A673 (cell line): ENCODE results near the gene OR2H1. TPM values are rescaled to one million over a fixed set of nuclear protein-coding genes. Genes with fewer than 3 reads are reported as not detected.
"Not testable (repeated sequence)": the region's sequence is repeated elsewhere in the genome, so short reads cannot be mapped to it uniquely, and the experiment has no call there.

Source experiments
- BruUV-seq: library from RNA; stranded (reverse); fragments of 400-500 nt; replicated peaks from 2 replicates; lab custom pipeline; 2021; lab: Mats Ljungman, UMichigan
- CTCF ChIA-PET: fragments of 300-600 bp; sonication (Branson Sonifier 250); formaldehyde crosslinking; loops from one replicate; lab custom pipeline; 2022; ENCODE audit warnings: antibody characterized with exemption; lab: Charles Lee
- POLR2A ChIA-PET: fragments of 300-600 bp; sonication (Branson Sonifier 250); formaldehyde crosslinking; loops from one replicate; lab custom pipeline; 2022; ENCODE audit warnings: antibody characterized with exemption; ENCODE audit not compliant: low non-redundant PET; lab: Charles Lee
- DNase-seq: peaks from one replicate; pipeline ENCODE4 v3.0.0-alpha.2; 2015; ENCODE audit warnings: low spot score
- H3K27ac ChIP-seq: fragments of 200-600 bp; sonication (generic); 2 replicates; pipeline ENCODE4 v1.5.1; 2016; ENCODE audit warnings: mixed run types, low read depth, mild to moderate bottlenecking, mixed read lengths, antibody characterized with exemption, low read length; ENCODE audit not compliant: poor library complexity, severe bottlenecking
- H3K27me3 ChIP-seq: fragments of 200-600 bp; sonication (generic); replicated peaks from 2 replicates; pipeline ENCODE4 v1.6.1; 2017; ENCODE audit warnings: mixed run types, low read depth, mild to moderate bottlenecking, mixed read lengths, antibody characterized with exemption, low read length; ENCODE audit not compliant: insufficient read depth, poor library complexity
- H3K36me3 ChIP-seq: fragments of 200-600 bp; sonication (generic); 2 replicates; pipeline ENCODE4 v1.6.1; 2016; ENCODE audit warnings: mixed run types, mild to moderate bottlenecking, mixed read lengths, antibody characterized with exemption, low read length; ENCODE audit not compliant: insufficient read depth, poor library complexity, severe bottlenecking
- H3K4me1 ChIP-seq: fragments of 200-600 bp; sonication (generic); 2 replicates; pipeline ENCODE4 v1.6.1; 2017; ENCODE audit warnings: mixed run types, mild to moderate bottlenecking, mixed read lengths, antibody characterized with exemption, low read length; ENCODE audit not compliant: insufficient read depth, poor library complexity, severe bottlenecking
- H3K4me3 ChIP-seq: fragments of 200-600 bp; sonication (generic); 2 replicates; pipeline ENCODE4 v1.5.1; 2016; ENCODE audit warnings: low read depth, mixed run types, mild to moderate bottlenecking, mixed read lengths, low read length; ENCODE audit not compliant: poor library complexity, severe bottlenecking
- H3K9me3 ChIP-seq: fragments of 200-600 bp; sonication (generic); 2 replicates; pipeline ENCODE4 v1.6.1; 2016; ENCODE audit warnings: mixed run types, low read depth, mild to moderate bottlenecking, mixed read lengths, antibody characterized with exemption, low read length; ENCODE audit not compliant: poor library complexity, severe bottlenecking
- EZH2 ChIP-seq: fragments of 200-600 bp; sonication (generic); IDR thresholded peaks from 2 replicates; pipeline ENCODE4 v1.6.1; 2017; ENCODE audit warnings: borderline replicate concordance, low read depth, mild to moderate bottlenecking, mixed read lengths, antibody characterized with exemption, low read length; ENCODE audit not compliant: poor library complexity, severe bottlenecking
- intact Hi-C: fragments of 100-400 bp; cut with micrococcal nuclease; formaldehyde crosslinking; loops from one replicate; pipeline ENCODE4 v1.10.0; 2022; ENCODE audit not compliant: unreplicated experiment
- total RNA-seq: library from RNA; stranded (reverse); gene quantifications from 2 replicates; pipeline ENCODE4 v1.2.3, GENCODE V29; 2021
- TF ChIP-seq, protein P1 (sequence below): fragments of 300-800, 200-600 bp; sonication (generic); conservative IDR thresholded peaks from 2 replicates; pipeline ENCODE4 v1.5.1; 2017; ENCODE audit warnings: low read depth, mild to moderate bottlenecking, antibody characterized with exemption, low read length, moderate library complexity, mixed read lengths

The OR2H1 gene
- total RNA-seq, 1 experiment from 2014 or later = not detected

DNA sequence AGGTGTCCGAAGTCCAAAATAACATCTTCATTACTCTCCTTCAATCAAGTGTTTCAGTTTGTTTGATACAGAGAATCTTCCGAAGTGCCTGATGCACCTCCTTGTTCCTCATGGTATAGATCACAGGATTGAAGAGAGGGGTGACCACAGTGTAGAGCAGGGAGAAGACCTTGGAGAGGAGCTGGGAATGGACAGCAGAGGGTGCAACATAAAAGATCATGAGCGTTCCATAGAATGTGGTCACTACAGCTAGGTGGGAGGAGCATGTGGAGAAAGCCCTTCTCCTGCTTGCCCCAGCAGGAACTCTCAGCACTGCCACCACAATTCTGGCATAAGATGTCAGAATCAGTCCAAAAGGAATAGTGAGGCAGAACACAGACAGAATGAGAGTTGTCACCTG, 30.3 kb upstream of the OR2H1 start:
- no TSS peak for BruUV-seq

DNA sequence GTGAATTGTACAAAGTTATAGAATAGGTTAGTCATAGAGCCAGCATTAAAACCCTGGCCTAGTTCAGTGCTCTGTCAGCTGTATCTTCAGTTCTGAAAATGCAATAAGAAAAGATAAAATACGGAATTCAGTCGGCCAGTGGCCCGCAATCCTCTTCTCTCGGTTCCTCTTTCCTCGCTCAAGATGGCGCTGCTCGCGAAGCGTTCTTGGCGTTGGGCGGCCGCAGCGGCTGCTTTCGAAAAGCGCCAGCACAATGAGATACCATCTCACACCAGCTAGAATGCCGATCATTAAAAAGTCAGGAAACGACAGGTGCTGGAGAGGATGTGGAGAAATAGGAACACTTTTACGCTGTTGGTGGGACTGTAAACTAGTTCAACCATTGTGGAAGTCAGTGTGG, 20.2 kb upstream of the OR2H1 start:
- H3K27me3 ChIP-seq = peaks cover 25% of the 10 kb centered on the region
- H3K9me3 ChIP-seq, H3K4me1 ChIP-seq, intact Hi-C loops, BruUV-seq, H3K4me3 ChIP-seq, DNase-seq, H3K36me3 ChIP-seq, H3K27ac ChIP-seq, CTCF ChIA-PET, POLR2A ChIA-PET: not testable (repeated sequence)

More for the DNA sequence above, 30.3 kb upstream of the OR2H1 start:
- H3K4me3 ChIP-seq = no peak overlapping the region
- no peaks in the 10 kb centered on the region for H3K4me1 ChIP-seq
- TF ChIP-seq EZH2 = no peak
- TF ChIP-seq, protein P1, sequence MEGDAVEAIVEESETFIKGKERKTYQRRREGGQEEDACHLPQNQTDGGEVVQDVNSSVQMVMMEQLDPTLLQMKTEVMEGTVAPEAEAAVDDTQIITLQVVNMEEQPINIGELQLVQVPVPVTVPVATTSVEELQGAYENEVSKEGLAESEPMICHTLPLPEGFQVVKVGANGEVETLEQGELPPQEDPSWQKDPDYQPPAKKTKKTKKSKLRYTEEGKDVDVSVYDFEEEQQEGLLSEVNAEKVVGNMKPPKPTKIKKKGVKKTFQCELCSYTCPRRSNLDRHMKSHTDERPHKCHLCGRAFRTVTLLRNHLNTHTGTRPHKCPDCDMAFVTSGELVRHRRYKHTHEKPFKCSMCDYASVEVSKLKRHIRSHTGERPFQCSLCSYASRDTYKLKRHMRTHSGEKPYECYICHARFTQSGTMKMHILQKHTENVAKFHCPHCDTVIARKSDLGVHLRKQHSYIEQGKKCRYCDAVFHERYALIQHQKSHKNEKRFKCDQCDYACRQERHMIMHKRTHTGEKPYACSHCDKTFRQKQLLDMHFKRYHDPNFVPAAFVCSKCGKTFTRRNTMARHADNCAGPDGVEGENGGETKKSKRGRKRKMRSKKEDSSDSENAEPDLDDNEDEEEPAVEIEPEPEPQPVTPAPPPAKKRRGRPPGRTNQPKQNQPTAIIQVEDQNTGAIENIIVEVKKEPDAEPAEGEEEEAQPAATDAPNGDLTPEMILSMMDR = no peak
- H3K27me3 ChIP-seq = peaks cover 30% of the 10 kb centered on the region
- ChIA-PET CTCF (no interaction called here), POLR2A (no interaction called here)
- intact Hi-C loops = no loop called here
- no peaks in the 10 kb centered on the region for H3K9me3 ChIP-seq
- DNase-seq = no peak
- H3K27ac ChIP-seq = no peak overlapping the region
- H3K36me3 ChIP-seq = no peaks in the 10 kb centered on the region

- no TSS peak for BruUV-seq
- H3K27ac ChIP-seq = no peak within 1 kb of the TSS
- TF ChIP-seq, protein P1 = no peak
- TF ChIP-seq EZH2 = no peak
- ChIA-PET POLR2A (no interaction called here), CTCF (no interaction called here)
- H3K4me3 ChIP-seq = no peak within 1 kb of the TSS
- H3K36me3 ChIP-seq = no peaks in the 10 kb centered on the region
- H3K27me3 ChIP-seq = peaks cover 31% of the 10 kb centered on the region
- DNase-seq = no peak
- intact Hi-C loops = no loop called here
- no peaks in the 10 kb centered on the region for H3K4me1 ChIP-seq
- no peaks in the 10 kb centered on the region for H3K9me3 ChIP-seq
Observed at GRCh38 chr6:29439006-29439405, 17.9 kb upstream of the OR2H1 start, which contains the start of gene OR10C1. Gene OR10C1, plus strand, starts transcription at chr6:29439306. Its CDS starts 710 bp downstream, at chr6:29440016.

- intact Hi-C loops = no loop called here
- Histone ChIP-seq H3K4me3 (no peak overlapping the region), H3K27ac (no peak overlapping the region), H3K9me3 (no peaks in the 10 kb centered on the region), H3K27me3 (peaks cover 31% of the 10 kb centered on the region), H3K4me1 (no peaks in the 10 kb centered on the region), H3K36me3 (no peaks in the 10 kb centered on the region)
- POLR2A ChIA-PET = no interaction called here
- no TSS peak for BruUV-seq
- no peak for TF ChIP-seq EZH2
- TF ChIP-seq, protein P1 = no peak
- no peak for DNase-seq
- CTCF ChIA-PET = no interaction called here
Observed at GRCh38 chr6:29442719-29443118, 14.2 kb upstream of the OR2H1 start.

GRCh38 chr6:29444031-29444430, 12.9 kb upstream of the OR2H1 start:
- DNase-seq = not testable (repeated sequence)

More at GRCh38 chr6:29444031-29444430, 12.9 kb upstream of the OR2H1 start:
- H3K27ac ChIP-seq, POLR2A ChIA-PET, H3K4me1 ChIP-seq, H3K4me3 ChIP-seq, intact Hi-C loops, H3K9me3 ChIP-seq, H3K36me3 ChIP-seq, CTCF ChIA-PET, BruUV-seq: not testable (repeated sequence)
- H3K27me3 ChIP-seq = peaks cover 19% of the 10 kb centered on the region
